Glomerular visceral epithelial cell (primary cell): Measurements from ENCODE around the gene FBXL13.
"Not testable (repeated sequence)": the region's sequence is repeated elsewhere in the genome, so short reads cannot be mapped to it uniquely, and the experiment has no call there.

ENCODE experiments used
- DNase-seq: peaks from one replicate; pipeline ENCODE4 v3.0.0-alpha.2; 2016; ENCODE audit errors: extremely low spot score

FBXL13 gene

GRCh38 chr7:103079836-103080235, 5.2 kb upstream of the FBXL13 start:
- no peak for DNase-seq

GRCh38 chr7:103078226-103078625, 3.6 kb upstream of the FBXL13 start:
- DNase-seq: not testable (repeated sequence)

DNA sequence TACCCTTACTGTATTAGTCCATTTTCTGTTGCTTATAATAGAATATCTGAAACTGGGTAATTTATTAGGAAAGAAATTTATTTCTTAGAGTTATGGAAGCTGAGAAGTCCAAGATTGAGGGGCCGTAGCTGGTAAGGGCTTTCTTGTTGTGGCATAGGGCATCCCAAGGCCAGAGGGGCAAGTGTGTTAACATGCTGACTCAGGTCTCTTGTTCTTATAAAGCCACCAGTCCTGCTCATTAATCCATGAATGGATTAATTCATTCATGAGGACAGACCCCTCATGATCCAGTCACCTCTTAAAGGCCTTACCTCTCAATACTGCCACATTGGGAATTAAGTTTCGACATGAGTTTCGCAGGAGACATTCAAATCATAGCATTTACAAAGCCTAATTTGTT, 2.7 kb upstream of the FBXL13 start:
- no peak for DNase-seq

DNA sequence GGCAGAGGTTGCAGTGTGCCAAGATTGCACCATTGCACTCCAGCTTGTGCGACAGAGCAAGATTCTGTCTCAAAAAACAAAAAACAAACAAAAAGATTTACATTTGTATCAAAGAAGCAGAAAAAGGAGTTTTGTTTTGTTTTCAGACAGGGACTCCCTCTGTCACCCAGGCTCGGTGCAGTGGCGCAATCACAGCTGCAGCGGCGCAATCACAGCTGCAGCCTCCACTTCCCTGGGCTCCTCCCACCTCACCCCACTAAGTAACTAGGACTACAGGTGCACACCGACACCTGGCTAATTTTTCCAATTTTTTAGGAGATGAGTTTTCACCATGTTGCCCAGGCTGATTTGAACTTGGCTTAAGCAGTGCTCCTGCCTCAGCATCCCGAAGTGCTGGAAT, 2.2 kb upstream of the FBXL13 start:
- DNase-seq: no peak

DNA sequence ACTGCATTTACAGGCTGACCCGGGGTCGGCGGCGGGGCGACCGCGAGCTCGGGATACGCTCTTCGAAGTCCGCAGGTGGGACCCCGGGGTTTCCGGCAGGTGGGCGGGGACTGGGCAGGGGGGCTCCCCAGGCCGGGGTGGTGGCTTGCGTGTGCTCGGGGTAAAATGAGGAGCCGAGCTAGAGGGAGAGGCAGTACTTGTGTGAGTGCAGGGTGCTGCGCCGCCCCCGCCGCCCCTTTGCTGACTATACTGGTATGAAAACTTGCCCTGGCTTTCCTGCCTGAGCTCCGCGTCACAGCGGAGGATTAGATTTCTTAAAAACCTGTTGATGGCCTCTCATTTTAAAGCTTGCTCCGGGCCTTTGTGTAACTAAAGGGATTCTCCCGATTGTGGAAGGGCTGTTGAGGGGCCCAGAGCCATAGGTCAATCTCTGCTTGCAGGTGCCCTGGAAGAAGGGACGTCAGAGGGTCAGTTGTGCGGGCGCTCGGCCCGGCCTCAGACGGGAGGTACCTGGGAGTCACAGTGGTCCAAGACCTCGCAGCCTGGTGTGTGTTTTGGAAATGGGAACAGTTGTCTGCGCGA, 832 bp upstream of the FBXL13 start:
- DNase-seq: peak; percentile 64

DNA sequence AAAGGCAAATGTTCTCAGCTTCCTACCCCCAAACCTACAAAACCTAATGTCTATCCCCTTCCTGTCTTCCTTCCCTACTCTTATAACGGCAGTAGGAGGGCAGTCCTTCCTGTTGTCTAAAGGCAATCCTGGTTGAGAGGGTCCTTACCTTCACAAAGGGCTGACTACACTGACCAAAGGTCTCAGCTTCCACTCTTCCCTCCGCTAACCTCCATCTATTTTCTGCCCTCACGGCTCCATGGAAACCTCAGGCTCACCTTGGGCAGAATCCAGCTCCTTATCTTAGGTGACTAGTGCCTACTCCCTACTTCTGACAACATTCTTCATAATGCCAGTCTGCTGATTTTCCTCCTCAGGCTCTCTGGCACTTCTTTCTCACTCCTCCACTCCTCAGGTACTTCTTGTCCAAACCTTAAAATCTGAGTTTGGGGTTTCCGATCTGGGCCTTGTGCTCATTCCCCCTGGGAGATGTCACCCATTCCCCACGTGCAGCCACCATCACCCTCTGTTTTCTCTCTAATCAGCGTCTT, 542 bp downstream of the FBXL13 start:
- DNase-seq: no peak

- DNase-seq: no peak
Observed at GRCh38 chr7:103071000-103071399, 3.6 kb downstream of the FBXL13 start.

DNA sequence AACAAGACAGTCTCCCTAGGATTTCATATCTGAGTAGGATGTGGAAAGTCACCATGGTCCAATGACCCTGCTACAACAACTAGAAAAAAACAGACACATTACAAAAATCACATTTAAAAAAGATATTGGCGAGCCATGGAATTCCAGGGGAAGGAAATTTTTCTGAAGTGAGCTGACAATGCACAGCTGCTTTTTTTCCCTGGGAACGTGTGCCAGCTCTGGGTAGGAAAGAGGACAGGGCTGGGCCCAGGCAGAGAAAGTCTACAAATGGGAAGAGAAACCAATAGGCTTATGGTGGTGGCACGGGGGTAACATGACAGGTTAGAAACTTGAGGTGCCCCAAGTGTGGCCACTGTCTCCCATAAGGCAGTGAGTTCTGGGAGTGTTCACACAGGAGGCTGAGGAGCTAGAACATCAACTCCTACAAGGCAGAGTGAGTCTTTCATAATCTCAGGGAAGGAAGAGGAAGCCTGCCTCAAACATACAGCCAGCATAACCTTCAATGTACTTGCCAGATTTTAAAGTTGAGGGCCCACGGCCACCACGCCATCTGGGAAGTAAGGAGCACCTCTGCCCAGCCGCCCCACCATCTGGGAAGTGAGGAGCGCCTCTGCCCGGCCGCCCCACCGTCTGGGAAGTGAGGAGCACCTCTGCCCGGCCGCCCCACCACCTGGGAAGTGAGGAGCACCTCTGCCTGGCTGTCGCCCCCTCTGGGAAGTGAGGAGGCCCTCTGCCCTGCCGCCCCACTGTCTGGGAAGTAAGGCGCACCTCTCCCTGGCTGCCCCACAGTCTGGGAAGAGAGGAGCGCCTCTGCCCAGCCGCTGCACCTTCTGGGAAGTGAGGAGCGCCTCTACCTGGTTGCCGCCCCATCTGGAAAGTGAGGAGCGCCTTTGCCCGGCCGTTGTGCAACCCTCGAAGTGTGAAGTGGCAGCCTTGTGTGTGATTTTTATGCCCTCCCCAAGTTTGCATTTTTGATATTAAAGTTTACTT, 5.9 kb downstream of the FBXL13 start:
- no peak for DNase-seq

DNA sequence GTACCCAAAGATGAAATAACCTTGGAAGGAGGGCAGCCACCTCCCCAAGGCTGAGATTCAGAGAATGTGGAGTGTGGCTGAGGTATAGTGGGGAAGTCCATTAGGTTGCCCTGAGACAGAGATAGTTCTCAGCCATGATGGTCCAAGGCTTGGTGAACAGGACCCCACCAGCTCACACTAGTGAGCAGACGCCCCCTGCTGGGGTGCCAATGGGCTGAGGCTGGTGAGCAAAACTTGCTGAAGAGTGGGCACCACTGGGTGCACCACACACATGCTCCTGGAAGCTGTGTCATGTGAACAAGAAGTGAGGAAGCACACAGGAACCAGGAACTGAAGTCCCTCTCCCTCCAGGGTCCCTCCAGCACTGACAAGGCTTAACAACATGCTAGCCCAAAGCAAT, 8.9 kb downstream of the FBXL13 start:
- peak; percentile 25 for DNase-seq

GRCh38 chr7:103063895-103064294, 10.7 kb downstream of the FBXL13 start:
- DNase-seq: no peak

- no peak for DNase-seq
Observed at GRCh38 chr7:103059471-103059870, 15.1 kb downstream of the FBXL13 start.

GRCh38 chr7:103058122-103058521, 16.5 kb downstream of the FBXL13 start:
- DNase-seq: no peak

DNA sequence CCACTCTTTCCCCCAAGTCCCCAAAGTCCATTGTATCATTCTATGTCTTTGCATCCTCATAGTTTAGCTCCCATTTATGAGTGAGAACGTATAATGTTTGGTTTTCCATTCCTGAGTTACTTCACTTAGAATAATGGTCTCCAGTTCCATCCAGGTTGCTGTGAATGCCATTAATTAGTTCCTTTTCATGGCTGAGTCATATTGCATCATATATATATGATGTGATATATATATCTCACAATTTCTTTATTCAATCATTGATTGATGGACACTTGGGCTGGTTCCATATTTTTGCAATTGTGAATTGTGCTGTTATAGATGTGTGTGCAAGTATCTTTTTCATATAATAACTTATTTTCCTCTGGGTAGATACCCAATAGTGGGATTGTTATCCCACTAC, 18.6 kb downstream of the FBXL13 start:
- DNase-seq: not testable (repeated sequence)

DNA sequence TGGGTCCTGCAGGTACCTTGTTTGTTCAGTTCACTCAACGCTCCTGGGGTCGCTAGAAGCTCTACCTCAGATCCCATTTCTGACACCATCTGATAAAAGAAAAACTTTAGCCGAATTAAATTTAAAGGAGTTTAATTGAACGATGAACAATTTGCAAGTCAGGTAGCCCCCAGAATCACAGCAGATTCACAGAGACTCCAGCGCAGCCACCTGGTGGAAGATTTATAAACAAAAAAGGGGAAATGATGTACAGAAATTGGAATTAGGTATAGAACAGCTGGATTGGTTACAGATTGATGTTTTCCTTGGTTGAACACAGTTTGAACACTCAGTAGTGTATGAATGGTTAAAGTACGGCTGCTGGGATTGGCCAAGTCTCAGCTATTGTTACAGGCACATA, 23.1 kb downstream of the FBXL13 start:
- DNase-seq: no peak

DNA sequence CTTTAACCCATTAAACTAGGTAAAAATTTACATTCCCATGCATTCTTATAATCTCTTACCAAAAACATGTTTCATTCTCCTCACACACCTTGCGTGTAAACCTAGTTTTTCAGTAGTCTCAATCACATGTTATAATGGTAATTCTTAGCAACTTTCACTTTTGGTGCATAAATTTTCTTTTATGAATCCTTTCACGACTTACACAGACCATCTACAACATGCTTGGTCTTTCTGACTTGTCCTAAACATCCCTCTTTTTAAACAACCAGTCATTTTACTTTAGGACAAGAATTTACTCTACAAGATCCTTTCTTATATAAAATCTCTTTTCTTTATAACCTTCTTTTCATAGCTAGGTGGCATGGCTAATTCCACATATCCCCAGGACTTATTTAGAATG, 25.8 kb downstream of the FBXL13 start:
- no peak for DNase-seq

- DNase-seq: not testable (repeated sequence)
Observed at GRCh38 chr7:103041815-103042214, 32.8 kb downstream of the FBXL13 start.

DNA sequence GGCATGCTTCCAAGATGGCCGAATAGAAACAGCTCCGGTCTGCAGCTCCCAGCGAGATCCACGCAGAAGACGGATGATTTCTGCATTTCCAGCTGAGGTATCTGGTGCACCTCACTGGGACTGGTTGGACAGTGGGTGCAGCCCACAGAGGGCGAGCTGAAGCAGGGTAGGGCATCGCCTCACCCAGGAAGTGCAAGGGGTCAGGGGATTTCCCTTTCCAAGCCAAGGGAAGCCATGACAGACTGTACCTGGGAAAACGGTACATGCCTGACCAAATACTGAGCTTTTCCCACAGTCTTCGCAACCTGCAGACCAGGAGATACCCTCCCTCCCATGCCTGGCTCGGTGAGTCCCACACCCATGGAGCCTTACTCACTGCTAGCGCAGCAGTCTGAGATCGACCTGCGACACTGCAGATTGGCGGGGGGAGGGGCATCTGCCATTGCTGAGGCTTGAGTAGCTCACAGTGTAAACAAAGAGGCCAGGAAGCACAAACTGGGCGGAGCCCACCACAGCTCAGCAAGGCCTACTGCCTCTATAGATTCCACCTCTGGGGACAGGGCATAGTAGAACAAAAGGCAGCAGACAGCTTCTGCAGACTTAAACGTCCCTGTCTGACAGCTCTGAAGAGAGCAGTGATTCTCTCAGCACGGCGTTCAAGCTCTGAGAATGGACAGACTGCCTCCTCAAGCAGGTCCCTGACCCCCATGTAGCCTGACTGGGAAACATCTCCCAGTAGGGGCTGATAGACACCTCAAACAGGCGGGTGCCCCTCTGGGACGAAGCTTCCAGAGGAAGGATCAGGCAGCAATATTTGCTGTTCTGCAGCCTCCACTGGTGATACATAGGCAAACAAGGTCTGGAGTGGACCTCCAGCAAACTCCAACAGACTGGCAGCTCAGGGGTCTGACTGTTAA, 36.5 kb downstream of the FBXL13 start:
- not testable (repeated sequence) for DNase-seq

DNA sequence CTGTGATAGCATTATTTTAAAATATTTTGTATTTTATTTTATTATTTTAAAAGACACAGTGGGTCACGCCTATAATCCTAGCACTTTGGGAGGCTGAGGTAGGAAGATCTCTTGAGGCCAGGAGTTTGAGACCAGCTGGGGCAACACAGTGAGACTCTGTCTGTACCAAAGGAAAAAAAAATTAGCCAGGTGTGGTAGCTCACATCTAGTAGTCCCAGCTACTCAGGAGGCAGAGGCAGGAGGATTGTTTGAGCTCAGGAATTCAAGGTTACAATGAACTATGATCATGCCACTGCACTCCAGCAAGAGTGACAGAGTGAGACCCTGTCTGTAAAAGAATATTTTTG, 37.1 kb downstream of the FBXL13 start:
- no peak for DNase-seq

- not testable (repeated sequence) for DNase-seq
Observed at GRCh38 chr7:103034318-103034717, 40.3 kb downstream of the FBXL13 start.

GRCh38 chr7:103031781-103032180, 42.8 kb downstream of the FBXL13 start:
- DNase-seq: no peak

DNA sequence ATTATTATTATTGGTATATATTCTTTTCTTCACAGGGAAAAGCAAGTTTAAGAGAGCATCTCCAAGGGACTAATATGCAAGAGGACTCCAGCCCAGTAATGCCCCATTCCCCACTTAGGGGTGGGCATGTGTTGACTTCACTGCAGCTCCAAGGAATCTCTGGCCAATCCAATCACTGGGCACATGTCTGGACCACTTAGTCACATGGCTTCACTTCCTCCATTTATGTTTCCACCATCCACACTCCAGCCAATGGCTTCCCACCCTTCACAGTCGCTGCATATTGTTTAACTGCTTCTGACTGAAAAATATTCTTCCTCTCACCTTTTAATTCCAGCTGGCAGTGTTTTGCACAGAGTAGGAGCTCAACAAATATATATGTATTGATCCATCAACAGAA, 43.6 kb downstream of the FBXL13 start:
- DNase-seq: no peak

DNA sequence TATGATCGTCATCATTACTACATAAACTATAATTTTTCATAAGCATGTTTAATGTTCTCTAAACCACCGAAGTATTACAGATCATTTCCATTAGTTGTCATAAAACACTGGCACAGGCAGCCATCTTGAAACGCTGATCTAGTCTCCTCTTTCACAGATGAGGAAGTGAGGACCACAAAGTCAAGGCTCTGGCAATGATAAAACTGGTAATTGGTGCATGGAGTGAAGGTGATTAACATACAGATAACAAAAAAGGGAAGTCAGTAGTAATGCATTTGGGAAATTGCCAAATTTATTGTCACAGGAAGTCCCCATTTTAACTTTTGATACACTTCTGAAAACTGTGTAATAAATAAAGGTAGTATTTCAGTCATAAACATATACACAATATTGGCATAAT, 49.3 kb downstream of the FBXL13 start:
- DNase-seq: no peak
